HG02943 (cell line): Measurements from ENCODE around the gene MYO5B.
"Not testable (repeated sequence)": the region's sequence is repeated elsewhere in the genome, so short reads cannot be mapped to it uniquely, and the experiment has no call there.

Experiments
- ATAC-seq: cut with Tn5 transposase; IDR thresholded peaks from one replicate; pipeline ENCODE4 v1.9.1; 2021; ENCODE audit warnings: mild to moderate bottlenecking, low read depth, moderate library complexity; ENCODE audit not compliant: unreplicated experiment

The MYO5B gene

GRCh38 chr18:50194631-50195532 lies at the start of gene MYO5B:
TSS of gene MYO5B (minus strand) at chr18:50195147. CDS start at chr18:50194793, 354 bp downstream.
- ATAC-seq, result peak; percentile 64

GRCh38 chr18:50241768-50242167 lies 46.8 kb upstream of the MYO5B start:
- ATAC-seq, result not testable (repeated sequence)

GRCh38 chr18:50240080-50240563 lies 45.2 kb upstream of the MYO5B start:
- ATAC-seq, result no peak

- ATAC-seq, result no peak
Observed at GRCh38 chr18:50232419-50232818, 37.5 kb upstream of the MYO5B start.

GRCh38 chr18:50231621-50232020 lies 36.7 kb upstream of the MYO5B start:
- ATAC-seq, result no peak

GRCh38 chr18:50220249-50220648 lies 25.3 kb upstream of the MYO5B start:
- not testable (repeated sequence) for ATAC-seq

GRCh38 chr18:50218432-50219197 lies 23.7 kb upstream of the MYO5B start:
- ATAC-seq, result peak; percentile 53

GRCh38 chr18:50209311-50209710 lies 14.4 kb upstream of the MYO5B start:
- no peak for ATAC-seq

GRCh38 chr18:50207722-50208121 lies 12.8 kb upstream of the MYO5B start:
- ATAC-seq, result no peak

- ATAC-seq, result no peak
Observed at GRCh38 chr18:50203801-50204604, 9.1 kb upstream of the MYO5B start.

- no peak for ATAC-seq
Observed at GRCh38 chr18:50201476-50202018, 6.6 kb upstream of the MYO5B start.

- ATAC-seq, result no peak
Observed at GRCh38 chr18:50199921-50200320, 5.0 kb upstream of the MYO5B start.

- no peak for ATAC-seq
Observed at GRCh38 chr18:50199346-50199855, 4.5 kb upstream of the MYO5B start.

GRCh38 chr18:50196261-50196660 lies 1.3 kb upstream of the MYO5B start:
- ATAC-seq, result no peak

- ATAC-seq, result no peak
Observed at GRCh38 chr18:50195689-50196088, 742 bp upstream of the MYO5B start.

GRCh38 chr18:50193796-50194630 lies 934 bp downstream of the MYO5B start:
- ATAC-seq, result no peak

- ATAC-seq, result no peak
Observed at GRCh38 chr18:50192995-50193795, 1.8 kb downstream of the MYO5B start.

GRCh38 chr18:50190926-50191325 lies 4.0 kb downstream of the MYO5B start:
- ATAC-seq, result no peak
